Amniotic stem cell (primary cell): Measurements from ENCODE around the gene ASTN2.
"Not testable (repeated sequence)": the region's sequence is repeated elsewhere in the genome, so short reads cannot be mapped to it uniquely, and the experiment has no call there.

ENCODE experiments used
- DNase-seq: peaks from one replicate; lab custom pipeline; 2025; lab: John Stamatoyannopoulos, UW

The ASTN2 gene

DNA sequence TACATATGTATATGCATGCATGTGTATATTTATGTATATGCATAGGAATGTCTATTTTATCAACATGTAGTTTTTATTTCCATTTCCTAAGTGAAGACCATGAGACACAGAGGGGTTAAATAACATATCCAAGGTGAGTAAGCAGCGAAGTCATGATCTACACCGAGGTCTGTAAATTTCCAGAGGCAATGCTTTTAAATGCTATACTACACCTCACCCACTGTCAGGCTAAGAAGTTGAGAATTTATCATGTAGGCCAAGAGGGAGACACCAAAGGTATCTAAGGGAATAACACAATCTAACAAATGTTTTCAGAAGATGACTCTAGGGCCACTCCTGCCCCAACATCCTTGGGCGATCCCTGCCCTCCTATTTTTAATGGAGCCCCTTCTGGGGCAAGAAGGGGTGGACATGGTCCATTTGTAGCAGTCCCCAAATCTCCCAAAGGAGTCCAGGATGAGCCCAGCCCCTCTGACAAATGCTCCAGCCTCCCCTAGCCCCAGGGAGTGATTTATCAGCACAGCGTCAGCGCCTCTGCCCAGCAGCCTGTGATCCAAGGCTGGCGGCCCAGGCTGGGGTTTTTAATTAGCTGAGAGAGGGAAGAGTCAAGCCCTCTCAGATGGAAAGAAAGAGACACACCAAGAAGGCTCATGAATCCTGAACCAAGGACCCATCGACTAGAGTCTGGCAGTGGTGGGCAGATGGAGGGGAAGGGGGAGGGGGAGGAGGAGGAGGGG lies 339.9 kb downstream of the ASTN2 start:
- DNase-seq, result no peak

DNA sequence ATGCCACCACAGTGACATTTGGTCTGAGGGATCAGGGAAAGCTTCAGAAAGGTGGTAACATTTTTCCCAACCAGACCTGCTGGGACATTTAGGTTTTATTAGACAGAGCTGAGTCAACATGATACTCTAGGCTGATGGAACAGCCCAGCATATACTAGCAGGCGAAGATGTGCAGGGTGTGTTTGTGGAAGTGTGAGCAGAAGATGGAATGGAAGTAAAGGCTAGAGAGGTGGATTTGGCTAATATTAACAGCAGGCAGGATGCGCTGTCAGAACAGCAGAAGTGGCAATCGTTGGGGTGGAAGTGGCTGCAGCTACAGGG lies 340.6 kb downstream of the ASTN2 start:
- DNase-seq, result no peak

DNA sequence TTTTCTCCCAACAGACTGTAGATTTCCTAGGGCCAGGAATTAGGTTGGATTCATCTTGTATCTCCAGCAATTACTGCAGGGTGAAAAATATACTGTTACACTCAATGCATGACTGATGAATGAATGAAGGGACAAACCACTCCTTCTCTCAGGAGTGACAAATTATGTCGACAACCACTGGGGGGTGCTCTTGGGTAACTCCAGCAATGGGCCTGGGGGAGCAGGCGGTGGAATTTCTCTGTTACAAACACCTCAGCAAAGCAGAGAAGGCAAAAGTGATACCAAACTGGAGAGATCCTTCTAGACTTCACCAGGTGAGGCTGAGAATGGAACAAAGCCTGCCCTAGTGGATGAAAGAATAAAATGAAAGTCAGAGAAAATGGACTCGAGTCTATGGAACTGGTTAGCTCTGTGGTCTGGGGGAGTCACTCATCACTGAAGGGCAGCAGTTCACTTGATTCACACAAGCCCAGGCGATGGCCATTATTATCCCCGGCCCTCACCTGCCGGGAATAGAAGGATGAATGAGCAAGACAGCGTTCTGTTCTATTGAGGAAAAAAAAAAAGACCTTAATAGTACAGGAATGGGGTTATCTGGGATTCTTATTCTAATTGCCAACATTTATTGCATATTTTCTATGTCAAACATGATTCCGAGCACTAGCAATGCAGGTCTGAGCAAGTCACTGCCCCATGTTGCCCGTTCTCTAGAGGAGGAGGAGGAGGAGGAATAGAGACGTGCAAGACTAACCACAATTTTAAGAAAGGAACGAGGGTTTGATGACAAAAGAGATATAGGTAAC lies 341.1 kb downstream of the ASTN2 start:
- no peak for DNase-seq

DNA sequence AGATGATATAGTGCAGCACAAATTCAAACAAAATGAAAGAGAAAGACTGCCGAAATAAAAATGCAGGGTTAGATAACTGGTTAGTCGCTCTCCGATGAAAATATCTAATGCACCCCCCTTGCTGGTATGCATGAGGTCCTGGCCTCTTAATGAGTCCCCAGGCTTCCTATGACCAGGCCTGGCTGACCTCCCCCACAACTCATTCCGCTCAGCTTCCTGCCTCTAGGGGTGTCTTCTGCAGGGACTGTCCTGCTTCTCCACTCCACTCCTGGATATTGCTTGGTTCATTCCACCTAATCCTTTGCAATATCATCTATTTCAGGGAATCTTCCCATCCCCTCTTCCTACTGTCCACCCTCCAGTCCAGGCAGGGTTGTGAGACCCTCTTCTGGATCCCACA lies 341.8 kb downstream of the ASTN2 start:
- DNase-seq, result no peak

DNA sequence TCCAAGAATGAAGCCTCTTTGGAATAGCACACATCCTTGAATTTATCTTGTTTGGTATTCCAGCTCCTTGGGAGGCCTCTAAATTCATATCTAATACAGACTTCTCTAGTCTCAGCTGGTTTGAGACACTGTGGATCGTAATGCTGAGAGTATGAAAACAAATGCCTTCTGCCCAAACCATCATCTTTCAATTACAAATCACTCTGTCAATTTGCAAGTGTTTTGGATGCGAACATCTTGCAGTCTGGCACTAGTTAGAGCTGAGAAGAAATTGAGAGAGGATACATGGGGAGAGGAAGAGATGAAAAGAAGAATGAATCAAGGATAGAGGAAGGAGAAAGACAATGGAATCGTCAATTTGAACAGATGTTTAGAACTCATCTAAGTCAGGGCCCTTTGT lies 342.6 kb downstream of the ASTN2 start:
- no peak for DNase-seq

DNA sequence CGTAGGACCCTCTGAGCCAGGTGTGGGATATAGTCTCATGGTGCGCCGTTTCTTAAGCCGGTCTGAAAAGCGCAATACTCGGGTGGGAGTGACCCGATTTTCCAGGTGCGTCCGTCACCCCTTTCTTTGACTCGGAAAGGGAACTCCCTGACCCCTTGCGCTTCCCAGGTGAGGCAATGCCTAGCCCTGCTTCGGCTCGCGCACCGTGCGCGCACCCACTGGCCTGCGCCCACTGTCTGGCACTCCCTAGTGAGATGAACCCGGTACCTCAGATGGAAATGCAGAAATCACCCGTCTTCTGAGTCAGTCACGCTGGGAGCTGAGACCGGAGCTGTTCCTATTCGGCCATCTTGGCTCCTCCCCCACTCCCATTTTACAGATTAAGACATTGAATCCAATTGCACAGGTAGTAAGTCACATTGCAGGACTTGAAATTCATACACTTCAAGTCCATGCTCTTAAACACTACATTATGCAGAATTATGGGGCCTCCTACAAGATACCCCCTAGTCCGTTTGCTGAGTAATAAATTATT lies 343.1 kb downstream of the ASTN2 start:
- not testable (repeated sequence) for DNase-seq

DNA sequence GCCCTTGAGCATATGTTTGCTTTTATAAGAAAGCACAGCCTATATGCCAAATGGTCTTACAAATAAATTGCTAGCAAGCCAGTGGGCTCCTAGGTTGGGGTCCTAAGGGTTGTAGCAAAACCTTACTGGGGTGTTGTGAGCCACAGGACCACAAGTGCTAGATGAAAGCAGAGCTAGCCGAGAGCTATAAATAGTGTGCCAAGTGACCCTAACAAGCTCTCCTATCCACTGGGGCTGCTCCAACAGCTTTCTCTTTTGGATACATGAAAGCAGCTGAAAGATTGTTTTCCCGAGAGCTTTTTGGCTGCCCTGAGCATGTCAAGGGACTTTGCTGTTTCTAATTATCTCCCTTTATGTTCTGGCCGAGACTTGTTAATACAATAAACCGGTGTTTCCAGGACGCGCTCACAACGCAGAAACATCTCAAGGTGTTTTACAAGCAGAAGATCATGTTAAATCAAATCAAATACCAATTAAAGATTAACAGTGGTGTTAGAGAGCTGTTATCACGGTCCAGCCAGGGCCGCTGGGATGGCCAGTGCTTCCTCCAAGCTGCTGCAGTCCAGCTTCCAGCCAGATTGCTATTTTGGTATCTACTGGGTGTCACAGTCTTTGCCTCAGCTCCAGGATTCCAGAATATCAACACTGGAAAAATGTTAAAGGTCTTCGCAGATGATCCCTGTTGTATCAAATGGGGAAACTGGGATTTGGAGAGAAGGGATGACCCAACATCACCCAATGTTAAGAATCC lies 351.0 kb downstream of the ASTN2 start:
- no peak for DNase-seq

DNA sequence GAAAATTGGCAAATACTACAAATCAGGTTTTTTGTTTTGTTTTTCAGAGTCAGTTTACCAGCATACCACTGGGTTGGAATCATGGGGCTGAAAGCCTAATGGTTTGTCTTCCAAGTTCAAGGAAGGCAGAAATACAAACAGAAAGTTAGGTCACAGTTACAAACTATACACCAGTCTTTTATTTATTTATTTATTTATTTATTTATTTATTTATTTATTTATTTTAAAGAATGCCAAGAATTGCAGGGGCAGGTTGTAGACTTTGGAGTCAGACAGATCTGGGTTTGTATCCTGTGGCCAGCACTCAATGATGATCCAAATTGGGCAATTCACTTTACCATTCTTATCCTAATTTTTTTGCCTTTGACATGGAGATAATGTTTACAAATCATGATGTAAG lies 353.9 kb downstream of the ASTN2 start:
- no peak for DNase-seq

DNA sequence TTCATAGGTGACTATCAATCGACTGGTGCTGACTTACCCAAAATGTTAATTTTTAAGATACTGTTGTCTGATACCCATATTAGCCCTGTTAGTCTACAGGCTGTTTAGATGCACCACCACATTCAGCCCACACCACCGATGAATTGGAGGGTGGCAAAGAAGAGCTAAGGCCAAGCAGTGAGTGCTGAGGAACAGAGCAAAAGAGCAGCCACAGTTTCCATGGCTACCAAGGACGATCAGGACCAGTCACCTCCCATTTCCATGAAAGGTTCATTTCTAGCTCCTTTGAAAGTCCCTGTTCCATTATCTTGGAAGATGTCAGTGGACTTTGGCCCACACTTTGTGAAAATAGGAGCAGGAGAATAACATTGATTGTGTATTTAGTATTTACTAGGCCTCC lies 364.9 kb downstream of the ASTN2 start:
- DNase-seq, result no peak

DNA sequence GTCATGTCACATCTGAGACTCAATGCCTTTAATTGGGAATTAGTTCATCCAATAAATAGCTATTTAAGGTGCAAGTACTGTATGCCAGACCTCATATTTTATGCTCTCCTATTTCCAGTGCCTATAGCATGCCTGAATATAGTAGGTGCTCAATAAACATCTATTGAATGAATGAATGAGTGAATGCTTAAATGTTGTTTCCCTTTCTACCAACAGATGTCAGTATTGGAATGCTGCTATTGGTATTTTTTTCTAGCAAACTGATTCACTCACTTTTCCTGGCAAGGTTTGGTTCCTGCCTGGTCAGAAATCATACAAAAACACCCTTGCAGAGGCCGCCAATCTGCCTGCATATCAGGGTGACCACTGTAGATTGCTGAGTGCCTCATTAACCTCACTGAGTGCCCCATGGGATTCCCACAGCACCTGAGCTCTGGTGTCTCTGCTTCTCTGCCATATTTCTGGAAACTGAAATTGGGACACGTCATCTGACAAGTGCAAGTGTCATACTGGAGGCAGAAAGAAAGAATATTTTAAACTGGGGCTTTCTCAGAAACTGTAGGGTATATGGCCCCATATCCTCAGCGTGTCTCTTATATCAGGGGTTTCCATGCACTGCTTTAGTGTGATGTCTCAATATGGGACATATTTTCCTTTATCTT lies 368.1 kb downstream of the ASTN2 start:
- DNase-seq, result no peak

DNA sequence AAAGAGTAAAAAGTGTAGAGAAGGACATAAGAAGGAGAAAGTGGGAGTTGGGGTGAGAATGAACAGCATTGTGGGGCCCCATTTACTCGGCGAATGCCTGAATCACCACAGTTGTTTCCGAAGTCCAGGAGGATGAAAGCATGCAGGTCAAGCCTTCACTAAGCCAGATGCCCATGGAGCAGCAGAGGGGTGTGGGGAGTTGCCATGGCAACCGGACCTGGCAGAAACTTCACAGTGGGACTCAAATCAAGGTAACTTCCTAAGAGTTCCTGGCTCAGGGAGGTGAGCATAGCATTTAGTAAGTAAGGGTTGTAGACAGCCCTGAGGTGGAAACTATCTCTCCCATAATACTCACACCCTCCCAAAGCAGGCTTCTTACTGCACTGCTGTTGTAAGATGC lies 370.6 kb downstream of the ASTN2 start:
- DNase-seq, result no peak

DNA sequence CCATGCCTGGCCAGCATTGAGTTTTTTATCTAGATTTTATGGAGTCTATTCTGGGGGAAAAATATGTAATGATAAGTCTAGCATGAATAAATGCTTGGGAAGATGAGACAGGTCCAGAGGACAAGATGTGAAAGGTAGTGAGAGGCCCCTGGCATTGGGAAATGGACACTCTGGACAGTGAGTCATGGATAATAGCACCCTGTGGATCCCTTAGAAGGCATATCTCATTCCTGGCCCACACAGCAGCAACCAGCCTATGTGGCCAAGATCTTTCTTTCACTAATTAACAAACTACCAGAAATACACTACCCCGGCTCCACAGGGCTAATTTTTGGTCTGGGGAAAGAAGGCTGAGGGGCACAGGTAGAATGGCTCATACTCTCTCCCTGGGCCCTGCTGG lies 371.7 kb downstream of the ASTN2 start:
- no peak for DNase-seq

DNA sequence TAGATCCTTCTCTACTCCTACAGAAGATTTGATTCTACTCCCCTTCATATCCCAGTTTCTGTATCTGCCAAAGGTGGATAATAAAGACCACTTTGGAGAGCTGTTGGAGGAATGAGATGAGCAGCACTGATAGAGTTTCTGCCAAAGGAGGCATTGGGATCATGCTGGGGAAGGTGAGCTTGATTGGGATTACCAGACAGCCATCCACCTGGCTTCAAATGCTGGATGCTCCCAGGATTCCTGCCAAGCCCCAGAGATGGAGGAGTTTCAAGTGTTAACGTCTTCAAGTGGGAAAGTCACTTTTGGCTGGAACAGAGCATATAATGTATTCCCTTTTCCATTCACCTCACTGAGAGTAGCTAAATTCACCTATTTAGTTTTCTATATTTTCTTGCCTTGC lies 379.3 kb downstream of the ASTN2 start:
- no peak for DNase-seq

DNA sequence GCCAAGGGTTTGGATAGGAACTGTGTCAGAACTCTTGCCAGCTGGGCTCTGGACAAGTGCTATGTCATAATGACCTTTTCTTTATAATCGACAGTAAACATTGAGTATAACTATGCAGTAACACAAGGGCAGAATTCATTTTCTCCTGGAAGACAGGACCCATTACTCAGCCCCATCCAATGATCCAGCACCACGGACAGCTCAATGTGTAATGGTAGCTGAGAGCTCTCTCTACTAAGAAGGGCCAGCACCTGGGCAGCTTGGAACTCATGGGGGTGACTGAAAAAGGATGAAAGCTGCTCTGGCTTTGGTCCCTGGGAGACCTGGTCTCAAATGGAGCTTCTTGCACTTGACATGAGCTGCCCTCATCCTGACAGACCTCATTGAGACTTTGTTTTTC lies 380.0 kb downstream of the ASTN2 start:
- DNase-seq, result no peak

DNA sequence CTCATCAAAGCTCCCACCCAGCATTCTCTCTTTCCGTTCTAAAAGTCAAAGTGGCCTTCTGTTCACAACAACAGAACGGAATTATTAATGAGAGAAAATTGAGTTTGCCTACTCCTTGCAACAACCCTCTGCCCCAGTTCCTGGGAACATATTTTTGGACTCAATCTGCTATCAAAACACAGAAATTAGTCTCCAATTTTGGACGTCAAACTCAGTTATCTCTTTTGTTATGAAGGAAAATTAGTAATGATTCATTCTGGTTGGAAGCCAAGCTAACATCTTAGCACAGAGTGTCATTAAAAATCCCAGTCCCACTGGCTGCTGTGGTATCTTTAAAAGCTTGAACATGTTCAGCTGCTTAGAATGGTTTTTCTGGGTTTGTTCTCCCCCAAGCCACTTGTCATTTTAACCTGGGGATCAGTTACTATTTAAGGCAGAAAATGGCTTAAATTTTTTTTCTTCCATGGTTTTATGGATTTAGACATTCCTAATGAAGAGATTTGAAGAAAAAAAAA lies 384.5 kb downstream of the ASTN2 start:
- no peak for DNase-seq

DNA sequence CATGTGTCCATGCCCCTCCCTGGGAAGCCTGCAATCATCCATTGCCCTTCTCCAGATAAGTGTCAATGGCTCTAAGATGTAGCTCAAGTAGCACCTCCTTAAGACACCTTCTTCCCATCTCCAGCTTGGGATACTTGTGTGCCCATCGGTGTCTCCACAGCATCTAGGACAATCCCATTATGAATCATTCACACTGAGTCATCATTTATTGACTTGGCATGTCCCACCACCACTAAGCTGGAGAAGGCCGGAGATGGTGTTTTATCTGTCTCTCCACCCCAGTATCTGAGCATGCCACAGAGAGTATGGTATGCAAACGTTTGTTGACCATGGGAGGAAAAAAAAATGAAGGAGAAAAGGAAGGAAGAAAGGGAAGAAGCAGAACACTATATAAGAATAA lies 385.5 kb downstream of the ASTN2 start:
- DNase-seq, result no peak

DNA sequence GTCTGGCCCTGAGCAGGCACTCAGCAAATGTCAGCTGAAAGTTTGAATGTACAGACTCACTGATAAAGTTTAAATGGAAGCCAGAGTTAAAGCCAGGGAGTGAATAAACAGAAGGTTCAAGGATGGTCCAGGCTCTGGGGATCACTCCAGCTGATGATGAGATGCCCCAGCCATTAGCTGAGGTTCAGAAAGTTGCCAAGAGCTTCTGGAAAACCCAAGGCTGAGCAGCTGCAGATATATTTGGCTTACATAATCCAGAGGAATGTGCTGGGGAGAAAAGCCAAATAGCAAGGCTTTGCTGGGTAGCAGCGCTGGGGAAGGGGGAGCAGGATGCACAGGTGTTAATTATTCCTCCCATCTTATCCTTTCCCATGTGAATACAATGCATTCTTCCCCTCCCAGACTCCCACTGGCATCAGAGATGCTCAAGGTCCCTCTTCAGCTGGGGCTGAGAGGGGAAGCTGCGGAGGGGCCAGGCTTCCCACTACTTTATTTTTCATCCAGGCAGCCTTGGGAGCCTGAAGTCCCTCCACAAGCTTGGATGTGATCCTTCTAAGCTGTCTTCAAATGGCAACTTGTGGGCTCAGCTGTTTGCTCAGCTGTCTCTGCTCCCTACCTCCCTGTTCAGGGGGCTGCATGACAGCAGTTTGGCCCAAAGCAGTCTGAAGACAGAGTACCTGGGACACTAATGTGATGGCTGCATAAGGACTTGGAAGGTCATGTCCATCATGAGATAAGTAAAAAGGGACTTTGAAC lies 386.6 kb downstream of the ASTN2 start:
- DNase-seq, result no peak

DNA sequence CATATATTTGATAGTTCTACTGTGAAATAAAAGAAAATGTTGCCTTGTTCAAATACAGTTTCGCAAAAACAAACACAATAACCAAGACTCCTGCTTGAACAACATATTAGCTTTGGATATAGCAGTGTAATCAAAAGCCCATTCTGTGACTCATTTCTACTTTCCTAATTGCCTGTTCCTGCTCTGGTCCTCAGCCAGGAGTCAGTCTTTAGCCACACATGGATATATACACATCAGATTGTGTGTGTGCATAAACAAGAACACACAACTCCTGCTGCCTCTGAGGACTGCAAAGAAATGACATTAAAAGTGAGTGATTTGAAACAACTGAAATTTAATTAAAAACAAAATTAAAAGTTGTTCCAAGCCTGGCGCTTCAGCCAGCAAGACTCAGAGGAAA lies 393.0 kb downstream of the ASTN2 start:
- no peak for DNase-seq

DNA sequence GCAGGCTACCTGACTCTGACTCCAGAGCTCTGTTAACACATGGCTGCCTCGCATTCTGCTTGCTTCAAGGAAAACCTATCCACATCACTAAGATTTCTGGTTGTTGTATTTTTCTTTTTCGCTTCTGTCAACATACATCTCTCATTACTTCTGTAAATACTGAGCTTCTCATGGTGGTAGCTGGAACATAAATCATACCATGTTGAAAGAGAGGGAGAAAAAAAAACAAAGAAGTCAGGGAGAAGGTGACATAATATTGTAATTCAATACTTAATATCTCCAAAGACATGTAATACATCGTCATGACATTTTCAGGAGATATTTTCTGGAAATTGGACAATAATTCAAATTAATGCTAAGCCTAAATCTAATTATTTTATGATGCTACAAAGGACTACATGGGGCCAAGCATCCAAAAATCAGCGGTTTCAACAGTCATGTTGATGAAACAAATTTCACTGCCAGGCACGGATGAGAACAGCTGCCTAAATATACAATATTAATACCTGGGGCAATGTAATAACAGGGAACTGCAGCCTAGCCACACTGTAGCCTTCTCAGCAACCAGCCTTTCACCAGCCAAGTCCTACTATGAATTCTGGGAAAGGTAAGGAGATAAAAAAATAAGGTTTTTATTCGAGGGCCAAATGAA lies 395.8 kb downstream of the ASTN2 start:
- no peak for DNase-seq

DNA sequence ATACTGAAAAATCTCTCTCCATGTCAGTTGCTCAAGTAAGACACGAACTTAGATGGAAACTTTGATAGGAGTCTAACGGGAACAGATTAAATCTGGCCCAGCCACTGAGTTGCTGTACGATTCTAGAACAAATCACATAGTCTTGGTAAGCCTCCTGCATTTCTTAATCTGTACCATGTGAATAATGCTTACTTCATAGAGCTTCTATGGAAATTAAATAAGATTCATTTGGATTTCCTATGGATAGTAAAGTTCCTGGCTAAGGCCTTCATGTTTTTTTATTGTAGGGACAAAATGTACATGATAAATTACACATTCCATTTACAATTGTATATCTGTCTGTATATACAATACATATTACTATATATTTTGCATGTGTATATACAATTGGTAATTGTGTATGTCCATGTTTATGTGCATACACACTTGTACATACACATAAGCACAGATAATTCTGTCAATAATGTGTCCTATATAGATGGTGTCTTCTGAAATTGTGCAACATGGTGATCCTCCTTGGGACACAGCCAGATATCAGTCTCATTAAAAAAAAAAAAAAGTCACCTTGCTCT lies 397.4 kb downstream of the ASTN2 start:
- no peak for DNase-seq
